ENCODE measurements around the gene MT1E.

MT1E gene

DNA sequence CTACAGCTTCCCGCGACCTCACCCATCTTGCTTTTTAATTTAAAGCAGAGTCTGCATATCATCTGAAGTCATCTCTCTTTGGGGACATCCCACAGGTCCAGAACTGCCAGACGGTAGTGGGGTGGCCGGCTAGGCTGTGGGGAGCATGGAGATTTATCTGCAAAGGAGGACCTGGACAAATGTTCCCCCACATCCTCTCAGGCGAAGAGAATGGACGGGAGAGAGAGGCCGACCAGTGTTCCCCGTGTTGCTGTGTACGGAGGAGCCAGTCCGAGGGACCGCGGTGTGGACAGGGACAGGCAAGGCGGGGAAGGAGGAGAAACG, 6.2 kb downstream of the MT1E start:
- H3K4me3 ChIP-seq (ENCODE audit: low read depth, low read length): peak overlapping the region; percentile 38
- no peak for DNase-seq (ENCODE audit: low read depth)
- in situ Hi-C loops (cut with HindIII; ENCODE audit: low sequenced_read_pairs): no loop called here
- no peak for TF ChIP-seq CTCF (IDR thresholded peaks at IDR 0.05; ENCODE audit: low read depth, low read length, missing control alignments)

DNA sequence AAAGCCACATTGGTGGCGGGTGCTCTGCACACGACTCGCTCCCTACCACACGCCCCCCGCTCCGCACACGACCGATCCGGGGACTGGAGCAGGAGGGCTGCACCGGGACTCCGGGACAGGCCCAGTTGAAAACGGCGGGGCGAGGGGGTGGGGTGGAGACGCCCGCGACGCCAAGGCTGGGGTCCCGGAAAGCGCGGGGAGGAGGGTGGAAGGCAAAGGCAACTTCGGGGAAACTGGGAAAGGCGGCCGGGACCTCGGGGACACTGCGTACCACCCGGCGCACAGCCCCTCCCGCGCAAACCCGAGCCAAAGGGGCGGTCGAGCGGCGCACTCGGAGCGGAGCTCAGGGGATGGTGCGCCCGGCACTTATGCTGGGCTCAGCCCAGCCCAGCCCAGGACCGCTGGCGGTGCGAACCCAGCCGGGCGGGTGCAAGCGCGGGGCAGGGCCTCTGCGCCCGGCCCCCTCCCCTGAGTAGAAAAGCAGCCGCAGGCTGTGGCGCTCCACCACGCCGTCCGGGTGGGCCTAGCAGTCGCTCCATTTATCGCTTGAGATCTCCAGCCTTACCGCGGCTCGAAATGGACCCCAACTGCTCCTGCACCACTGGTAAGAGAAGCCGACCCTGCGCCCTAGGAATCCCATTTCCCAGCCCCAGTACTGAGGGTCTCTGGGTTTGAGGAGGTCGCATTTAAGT, 6.7 kb downstream of the MT1E start, which contains the start of gene MT1M:
MT1M (plus strand) TSS at position 504 of the 692 bp plus-strand sequence; CDS start at position 577, 73 bp downstream.
- in situ Hi-C loops (cut with HindIII; ENCODE audit: low sequenced_read_pairs): no loop called here
- no peak for DNase-seq (ENCODE audit: low read depth)
- peak within 1 kb of the TSS; percentile 38 for H3K4me3 ChIP-seq (ENCODE audit: low read depth, low read length)
- TF ChIP-seq CTCF (IDR thresholded peaks at IDR 0.05; ENCODE audit: low read depth, low read length, missing control alignments): no peak

DNA sequence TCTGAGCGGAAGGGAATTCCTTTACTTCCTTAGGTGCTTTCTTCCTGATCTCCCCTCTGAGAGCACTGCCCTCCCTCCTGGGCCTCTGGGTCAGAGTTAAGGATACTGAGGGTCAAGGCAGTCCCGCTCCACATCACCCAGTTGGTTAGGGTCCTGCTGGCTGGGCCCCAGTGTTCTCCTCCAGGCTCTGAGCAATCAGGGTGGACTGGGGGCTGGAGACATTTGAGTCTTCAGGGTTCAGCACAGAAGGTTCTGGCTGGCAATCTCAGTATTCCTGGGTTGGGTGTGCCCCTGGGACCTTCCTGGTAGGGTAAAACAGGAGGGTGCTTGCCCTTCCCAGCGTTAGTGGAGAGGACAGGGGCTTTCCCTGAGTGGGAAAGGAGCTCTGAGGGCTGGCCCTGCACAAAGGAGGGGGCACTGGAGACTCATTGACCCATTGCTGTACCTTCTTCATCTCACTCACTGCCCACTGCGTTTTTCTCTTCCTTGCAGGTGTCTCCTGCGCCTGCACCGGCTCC, 7.3 kb downstream of the MT1E start:
- H3K4me3 ChIP-seq (ENCODE audit: low read depth, low read length): peak overlapping the region; percentile 38
- no peak for TF ChIP-seq CTCF (IDR thresholded peaks at IDR 0.05; ENCODE audit: low read depth, low read length, missing control alignments)
- no peak for DNase-seq (ENCODE audit: low read depth)
- in situ Hi-C loops (cut with HindIII; ENCODE audit: low sequenced_read_pairs): no loop called here

DNA sequence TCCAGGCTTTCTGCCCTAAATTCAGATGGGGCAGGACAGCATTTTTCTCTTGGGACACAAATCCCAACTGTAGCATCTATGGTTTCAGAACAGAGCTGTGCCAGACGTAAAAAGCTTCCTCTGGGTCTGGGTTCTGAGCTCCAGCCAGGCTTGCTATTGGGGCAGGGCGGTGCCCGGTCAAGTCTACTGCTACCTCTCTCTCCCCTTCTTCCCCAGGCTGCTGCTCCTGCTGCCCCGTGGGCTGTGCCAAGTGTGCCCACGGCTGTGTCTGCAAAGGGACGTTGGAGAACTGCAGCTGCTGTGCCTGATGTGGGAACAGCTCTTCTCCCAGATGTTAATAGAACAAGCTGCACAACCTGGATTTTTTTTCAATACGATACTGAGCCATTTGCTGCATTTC, 8.0 kb downstream of the MT1E start:
- in situ Hi-C loops (cut with HindIII; ENCODE audit: low sequenced_read_pairs): no loop called here
- no peak overlapping the region for H3K4me3 ChIP-seq (ENCODE audit: low read depth, low read length)
- no peak for TF ChIP-seq CTCF (IDR thresholded peaks at IDR 0.05; ENCODE audit: low read depth, low read length, missing control alignments)
- DNase-seq (ENCODE audit: low read depth): no peak

DNA sequence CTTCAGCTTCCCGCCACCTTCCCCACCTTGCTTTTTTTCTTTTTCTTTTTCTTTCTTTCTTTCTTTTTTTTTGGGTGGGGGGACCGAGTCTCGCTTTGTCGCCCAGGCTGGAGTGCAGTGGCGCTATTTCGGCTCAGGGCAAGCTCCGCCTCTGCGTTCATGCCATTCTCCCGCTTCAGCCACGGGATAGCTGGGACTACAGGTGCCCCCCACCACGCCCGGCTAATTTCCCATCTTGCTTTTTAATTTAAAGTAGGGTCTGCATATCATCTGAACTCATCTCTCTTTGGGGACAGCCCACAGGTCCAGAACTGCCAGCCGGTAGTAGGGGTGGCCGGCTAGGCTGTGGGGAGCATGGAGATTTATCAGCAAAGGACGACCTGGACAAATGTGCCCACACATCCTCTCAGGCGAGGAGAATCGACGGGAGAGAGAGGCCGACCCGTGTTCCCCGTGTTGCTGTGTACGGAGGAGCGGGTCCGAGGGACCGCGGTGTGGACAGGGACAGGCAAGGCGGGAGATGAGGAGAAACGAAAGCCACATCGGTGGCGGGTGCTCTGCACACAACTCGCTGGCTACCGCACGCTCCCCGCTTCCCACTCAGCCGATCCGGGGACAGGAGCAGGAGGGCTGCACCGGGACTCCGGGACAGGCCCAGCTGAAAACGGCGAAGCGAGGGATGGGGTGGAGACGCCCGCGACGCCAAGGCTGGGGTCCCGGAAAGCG, 9.3 kb downstream of the MT1E start:
- H3K4me3 ChIP-seq (ENCODE audit: low read depth, low read length): peak overlapping the region; percentile 15

More for the DNA sequence above, 9.3 kb downstream of the MT1E start:
- in situ Hi-C loops (cut with HindIII; ENCODE audit: low sequenced_read_pairs): no loop called here
- no peak for DNase-seq (ENCODE audit: low read depth)
- no peak for TF ChIP-seq CTCF (IDR thresholded peaks at IDR 0.05; ENCODE audit: low read depth, low read length, missing control alignments)

Data from astrocyte of the cerebellum (primary cell).